Peyer's patch (tissue), 4 donors: ENCODE measurements around the gene H6PD.

Experiments
- CTCF ChIP-seq, 6 experiments: fragments of 450-650 bp in 4 of 6; fragments of 200-600 bp in 2 of 6; sonication (generic) in 1 of 6; IDR thresholded peaks; one replicate each; pipeline ENCODE4 v1.5.1; 2017 to 2019; ENCODE audit warnings: antibody characterized with exemption in 6 of 6, mild to moderate bottlenecking in 3 of 6, moderate library complexity in 1 of 6
- POLR2A ChIP-seq, 2 donors: fragments of 450-650 bp; IDR thresholded peaks; one replicate each; pipeline ENCODE4 v1.5.1; 2017; ENCODE audit warnings: antibody characterized with exemption in 2 of 2, mild to moderate bottlenecking in 2 of 2, moderate library complexity in 2 of 2

- TF ChIP-seq CTCF (IDR thresholded peaks at IDR 0.05) (peak; percentile 91 to 100 (median 99)), POLR2A (IDR thresholded peaks at IDR 0.05) (no peak)
Observed at GRCh38 chr1:9289090-9289534, 54.5 kb downstream of the H6PD start.
